Measurements from ENCODE around the gene SCN3A.

The SCN3A gene

GRCh38 chr2:165192729-165193128 lies 11.1 kb downstream of the SCN3A start:
- Histone ChIP-seq H3K4me1 (peaks cover 10% of the 10 kb centered on the region), H4K20me1 (no peaks in the 10 kb centered on the region), H3K9me3 (no peaks in the 10 kb centered on the region), H3K27ac (no peak overlapping the region), H3K36me3 (no peaks in the 10 kb centered on the region), H3K4me2 (no peak overlapping the region), H3K4me3 (no peak overlapping the region), H3K27me3 (no peaks in the 10 kb centered on the region), H3K9ac (no peak overlapping the region)
- TF ChIP-seq Cebpa-rat (IDR thresholded peaks at IDR 0.05) = no peak

GRCh38 chr2:165191096-165191728 lies 12.6 kb downstream of the SCN3A start:
- Histone ChIP-seq H3K36me3 (no peaks in the 10 kb centered on the region), H3K9me3 (no peaks in the 10 kb centered on the region), H3K4me2 (no peak overlapping the region), H3K27ac (no peak overlapping the region), H4K20me1 (no peaks in the 10 kb centered on the region), H3K4me1 (peaks cover 10% of the 10 kb centered on the region), H3K4me3 (no peak overlapping the region), H3K27me3 (no peaks in the 10 kb centered on the region), H3K9ac (no peak overlapping the region)
- no peak for TF ChIP-seq Cebpa-rat (IDR thresholded peaks at IDR 0.05)

- H3K4me2 ChIP-seq = no peak overlapping the region
- no peak overlapping the region for H3K9ac ChIP-seq
- H4K20me1 ChIP-seq = no peaks in the 10 kb centered on the region
- no peaks in the 10 kb centered on the region for H3K9me3 ChIP-seq
- no peak for TF ChIP-seq Cebpa-rat (IDR thresholded peaks at IDR 0.05)
- H3K27me3 ChIP-seq = no peaks in the 10 kb centered on the region
- no peak overlapping the region for H3K4me3 ChIP-seq
- H3K27ac ChIP-seq = no peak overlapping the region
- no peaks in the 10 kb centered on the region for H3K4me1 ChIP-seq
- H3K36me3 ChIP-seq = no peaks in the 10 kb centered on the region
Measured at GRCh38 chr2:165185633-165186032, 18.2 kb downstream of the SCN3A start.

GRCh38 chr2:165182029-165182428 lies 21.8 kb downstream of the SCN3A start:
- no peaks in the 10 kb centered on the region for H4K20me1 ChIP-seq
- H3K9ac ChIP-seq = no peak overlapping the region
- H3K27me3 ChIP-seq = no peaks in the 10 kb centered on the region
- no peak overlapping the region for H3K4me2 ChIP-seq
- no peak overlapping the region for H3K4me3 ChIP-seq
- no peaks in the 10 kb centered on the region for H3K9me3 ChIP-seq
- H3K36me3 ChIP-seq = no peaks in the 10 kb centered on the region
- TF ChIP-seq Cebpa-rat (IDR thresholded peaks at IDR 0.05) = no peak
- no peaks in the 10 kb centered on the region for H3K4me1 ChIP-seq
- H3K27ac ChIP-seq = no peak overlapping the region

GRCh38 chr2:165176780-165177179 lies 27.1 kb downstream of the SCN3A start:
- H3K4me3 ChIP-seq = no peak overlapping the region
- no peak overlapping the region for H3K4me2 ChIP-seq
- no peak overlapping the region for H3K27ac ChIP-seq
- H4K20me1 ChIP-seq = no peaks in the 10 kb centered on the region
- H3K9me3 ChIP-seq = no peaks in the 10 kb centered on the region
- H3K9ac ChIP-seq = no peak overlapping the region
- H3K4me1 ChIP-seq = no peaks in the 10 kb centered on the region
- no peak for TF ChIP-seq Cebpa-rat (IDR thresholded peaks at IDR 0.05)
- no peaks in the 10 kb centered on the region for H3K27me3 ChIP-seq
- no peaks in the 10 kb centered on the region for H3K36me3 ChIP-seq

GRCh38 chr2:165173215-165173614 lies 30.6 kb downstream of the SCN3A start:
- Histone ChIP-seq H3K9ac (no peak overlapping the region), H3K4me1 (no peaks in the 10 kb centered on the region), H4K20me1 (no peaks in the 10 kb centered on the region), H3K36me3 (no peaks in the 10 kb centered on the region), H3K9me3 (no peaks in the 10 kb centered on the region), H3K4me3 (no peak overlapping the region), H3K4me2 (no peak overlapping the region), H3K27ac (no peak overlapping the region), H3K27me3 (no peaks in the 10 kb centered on the region)
- TF ChIP-seq Cebpa-rat (IDR thresholded peaks at IDR 0.05) = no peak

GRCh38 chr2:165164201-165164600 lies 39.6 kb downstream of the SCN3A start:
- Histone ChIP-seq H3K27me3 (no peaks in the 10 kb centered on the region), H3K4me2 (no peak overlapping the region), H3K9me3 (no peaks in the 10 kb centered on the region), H3K9ac (no peak overlapping the region), H3K4me3 (no peak overlapping the region), H3K4me1 (no peaks in the 10 kb centered on the region), H3K27ac (no peak overlapping the region), H4K20me1 (no peaks in the 10 kb centered on the region), H3K36me3 (no peaks in the 10 kb centered on the region)
- TF ChIP-seq Cebpa-rat (IDR thresholded peaks at IDR 0.05) = no peak

- no peaks in the 10 kb centered on the region for H3K27me3 ChIP-seq
- H3K9ac ChIP-seq = no peak overlapping the region
- H3K9me3 ChIP-seq = no peaks in the 10 kb centered on the region
- H3K4me3 ChIP-seq = no peak overlapping the region
- no peak overlapping the region for H3K4me2 ChIP-seq
- no peak overlapping the region for H3K27ac ChIP-seq
- no peaks in the 10 kb centered on the region for H4K20me1 ChIP-seq
- H3K36me3 ChIP-seq = no peaks in the 10 kb centered on the region
- no peak for TF ChIP-seq Cebpa-rat (IDR thresholded peaks at IDR 0.05)
- H3K4me1 ChIP-seq = no peaks in the 10 kb centered on the region
Measured at GRCh38 chr2:165163761-165164160, 40.1 kb downstream of the SCN3A start.

- no peak for TF ChIP-seq Cebpa-rat (IDR thresholded peaks at IDR 0.05)
- Histone ChIP-seq H4K20me1 (no peaks in the 10 kb centered on the region), H3K4me3 (no peak overlapping the region), H3K4me1 (no peaks in the 10 kb centered on the region), H3K4me2 (no peak overlapping the region), H3K36me3 (no peaks in the 10 kb centered on the region), H3K27ac (no peak overlapping the region), H3K27me3 (no peaks in the 10 kb centered on the region), H3K9me3 (no peaks in the 10 kb centered on the region), H3K9ac (no peak overlapping the region)
Measured at GRCh38 chr2:165162466-165162865, 41.4 kb downstream of the SCN3A start.

GRCh38 chr2:165161510-165161909 lies 42.3 kb downstream of the SCN3A start:
- Histone ChIP-seq H3K4me1 (no peaks in the 10 kb centered on the region), H3K36me3 (no peaks in the 10 kb centered on the region), H3K4me3 (no peak overlapping the region), H3K4me2 (no peak overlapping the region), H3K9ac (no peak overlapping the region), H3K27ac (no peak overlapping the region), H3K9me3 (no peaks in the 10 kb centered on the region), H4K20me1 (no peaks in the 10 kb centered on the region), H3K27me3 (no peaks in the 10 kb centered on the region)
- TF ChIP-seq Cebpa-rat (IDR thresholded peaks at IDR 0.05) = no peak

GRCh38 chr2:165157160-165157559 lies 46.7 kb downstream of the SCN3A start:
- Histone ChIP-seq H3K27me3 (no peaks in the 10 kb centered on the region), H3K4me1 (no peaks in the 10 kb centered on the region), H3K36me3 (no peaks in the 10 kb centered on the region), H3K9ac (no peak overlapping the region), H3K4me2 (no peak overlapping the region), H3K9me3 (no peaks in the 10 kb centered on the region), H3K4me3 (no peak overlapping the region), H3K27ac (no peak overlapping the region), H4K20me1 (no peaks in the 10 kb centered on the region)
- TF ChIP-seq Cebpa-rat (IDR thresholded peaks at IDR 0.05) = no peak
